Measurements from ENCODE around the gene PFAS. TPM values are rescaled to one million over a fixed set of nuclear protein-coding genes. Genes with fewer than 3 reads are reported as not detected.
"Not testable (repeated sequence)": the region's sequence is repeated elsewhere in the genome, so short reads cannot be mapped to it uniquely, and the experiment has no call there.

PFAS gene
- polyA plus RNA-seq, 1 donor from 2014 or later, result 11.7 TPM

- H4K20me1 ChIP-seq (ENCODE audit: insufficient read depth), result no peaks in the 10 kb centered on the region
- H3K9me3 ChIP-seq (ENCODE audit: low read length), result no peaks in the 10 kb centered on the region
- H2AFZ ChIP-seq (ENCODE audit: low read depth, low read length), result no peak overlapping the region
- H3K9me2 ChIP-seq (ENCODE audit: insufficient read depth, low read length), result no peaks in the 10 kb centered on the region
- H3K27me3 ChIP-seq (ENCODE audit: insufficient read depth, low read depth, low read length), result no peaks in the 10 kb centered on the region
- H3K4me2 ChIP-seq (ENCODE audit: low read length), result peak overlapping the region; percentile 79
- peaks cover 13% of the 10 kb centered on the region for H3K79me2 ChIP-seq (replicated peaks; ENCODE audit: insufficient read depth, low read length)
- H3K9ac ChIP-seq (ENCODE audit: low read length), result no peak overlapping the region
- H3K4me3 ChIP-seq (ENCODE audit: low read length), result peak overlapping the region; percentile 76
- no peaks in the 10 kb centered on the region for H3K36me3 ChIP-seq (ENCODE audit: insufficient read depth, low read length)
- H3K27ac ChIP-seq (ENCODE audit: low read length), result no peak overlapping the region
- H3F3A ChIP-seq (ENCODE audit: insufficient read depth, low read length, poor library complexity, severe bottlenecking), result no peaks in the 10 kb centered on the region
- TF ChIP-seq EZH2 (IDR thresholded peaks at IDR 0.05; ENCODE audit: borderline replicate concordance, insufficient read depth, low read length, poor library complexity, severe bottlenecking), result no peak
- no peak for TF ChIP-seq EP300 (conservative IDR thresholded peaks at IDR 0.05; ENCODE audit: poor library complexity, severe bottlenecking)
- TF ChIP-seq REST (IDR thresholded peaks at IDR 0.05; ENCODE audit: borderline replicate concordance), result no peak
- TF ChIP-seq RAD21 (conservative IDR thresholded peaks at IDR 0.05), result no peak
- TF ChIP-seq MXI1 (conservative IDR thresholded peaks at IDR 0.05; ENCODE audit: poor library complexity, severe bottlenecking), result no peak
- no peak for TF ChIP-seq SMC3 (conservative IDR thresholded peaks at IDR 0.05; ENCODE audit: poor library complexity)
- no peak for TF ChIP-seq POLR2AphosphoS5 (IDR thresholded peaks at IDR 0.05)
- TF ChIP-seq TAF1 (IDR thresholded peaks at IDR 0.05; ENCODE audit: low read depth), result no peak
- no peak for TF ChIP-seq CTCF (IDR thresholded peaks at IDR 0.05; ENCODE audit: poor library complexity, severe bottlenecking)
Measured at GRCh38 chr17:8210761-8211458, 38.2 kb upstream of the PFAS start.

GRCh38 chr17:8212312-8213180 lies 36.5 kb upstream of the PFAS start:
- H3K4me2 ChIP-seq (ENCODE audit: low read length), result no peak overlapping the region

GRCh38 chr17:8214000-8214399 lies 35.1 kb upstream of the PFAS start:
- H3K79me2 ChIP-seq (replicated peaks; ENCODE audit: insufficient read depth, low read length), result peaks cover 10% of the 10 kb centered on the region
- not testable (repeated sequence) for H3K27ac ChIP-seq (ENCODE audit: low read length); H4K20me1 ChIP-seq (ENCODE audit: insufficient read depth); H3K4me3 ChIP-seq (ENCODE audit: low read length); H3K4me2 ChIP-seq (ENCODE audit: low read length); H3K27me3 ChIP-seq (ENCODE audit: insufficient read depth, low read depth, low read length); H2AFZ ChIP-seq (ENCODE audit: low read depth, low read length); H3K36me3 ChIP-seq (ENCODE audit: insufficient read depth, low read length); H3K9ac ChIP-seq (ENCODE audit: low read length); H3K9me2 ChIP-seq (ENCODE audit: insufficient read depth, low read length); H3K9me3 ChIP-seq (ENCODE audit: low read length); H3F3A ChIP-seq (ENCODE audit: insufficient read depth, low read length, poor library complexity, severe bottlenecking)

More at GRCh38 chr17:8212312-8213180, 36.5 kb upstream of the PFAS start:
- Histone ChIP-seq H3K9me2 (ENCODE audit: insufficient read depth, low read length) (no peaks in the 10 kb centered on the region), H3K4me3 (ENCODE audit: low read length) (no peak overlapping the region), H3K9me3 (ENCODE audit: low read length) (no peaks in the 10 kb centered on the region), H2AFZ (ENCODE audit: low read depth, low read length) (no peak overlapping the region), H4K20me1 (ENCODE audit: insufficient read depth) (no peaks in the 10 kb centered on the region), H3K9ac (ENCODE audit: low read length) (no peak overlapping the region), H3K27me3 (ENCODE audit: insufficient read depth, low read depth, low read length) (no peaks in the 10 kb centered on the region), H3K27ac (ENCODE audit: low read length) (no peak overlapping the region), H3K36me3 (ENCODE audit: insufficient read depth, low read length) (no peaks in the 10 kb centered on the region), H3F3A (ENCODE audit: insufficient read depth, low read length, poor library complexity, severe bottlenecking) (no peaks in the 10 kb centered on the region), H3K79me2 (replicated peaks; ENCODE audit: insufficient read depth, low read length) (peaks cover 13% of the 10 kb centered on the region)
- TF ChIP-seq POLR2AphosphoS5 (IDR thresholded peaks at IDR 0.05) (no peak), CTCF (IDR thresholded peaks at IDR 0.05; ENCODE audit: poor library complexity, severe bottlenecking) (no peak), EZH2 (IDR thresholded peaks at IDR 0.05; ENCODE audit: borderline replicate concordance, insufficient read depth, low read length, poor library complexity, severe bottlenecking) (no peak)
